ENCODE results near the gene IL18.
"Not testable (repeated sequence)": the region's sequence is repeated elsewhere in the genome, so short reads cannot be mapped to it uniquely, and the experiment has no call there.

The IL18 gene

DNA sequence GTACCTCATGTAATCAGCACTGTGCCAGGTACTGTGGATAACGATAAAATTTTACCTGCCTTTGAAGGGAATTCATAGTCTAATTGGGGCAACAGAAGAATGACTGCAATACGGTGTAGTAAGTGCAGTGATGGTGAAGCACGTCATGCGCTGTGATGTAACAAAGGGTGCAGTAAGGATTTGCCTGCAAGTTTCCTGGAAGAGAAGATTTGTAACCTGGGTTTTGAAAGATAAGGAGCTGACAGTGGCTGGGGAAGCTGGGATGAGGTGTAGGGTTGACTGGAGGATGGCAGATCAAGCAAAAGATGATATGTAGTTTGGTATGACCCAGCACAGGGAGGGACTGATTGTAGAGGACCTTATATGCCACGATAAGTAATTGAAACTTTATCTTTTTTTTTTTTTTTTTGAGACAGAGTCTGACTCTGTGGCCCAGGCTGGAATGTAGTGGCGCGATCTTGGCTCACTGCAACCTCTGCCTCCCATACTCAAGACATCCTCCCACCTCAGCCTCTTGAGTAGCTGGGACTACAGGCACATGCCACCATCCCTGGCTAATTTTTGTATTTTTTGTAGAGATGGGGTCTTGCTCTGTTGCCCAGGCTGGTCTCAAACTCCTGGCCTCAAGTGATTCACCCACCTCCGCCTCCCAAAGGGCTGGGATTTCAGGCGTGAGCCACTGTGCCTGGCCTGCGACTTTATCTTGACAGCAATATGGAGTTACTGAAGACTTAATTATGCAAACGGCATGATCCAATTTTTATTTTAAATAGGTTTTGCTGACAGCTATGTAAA, 66.0 kb downstream of the IL18 start:
- TF ChIP-seq, protein P1, sequence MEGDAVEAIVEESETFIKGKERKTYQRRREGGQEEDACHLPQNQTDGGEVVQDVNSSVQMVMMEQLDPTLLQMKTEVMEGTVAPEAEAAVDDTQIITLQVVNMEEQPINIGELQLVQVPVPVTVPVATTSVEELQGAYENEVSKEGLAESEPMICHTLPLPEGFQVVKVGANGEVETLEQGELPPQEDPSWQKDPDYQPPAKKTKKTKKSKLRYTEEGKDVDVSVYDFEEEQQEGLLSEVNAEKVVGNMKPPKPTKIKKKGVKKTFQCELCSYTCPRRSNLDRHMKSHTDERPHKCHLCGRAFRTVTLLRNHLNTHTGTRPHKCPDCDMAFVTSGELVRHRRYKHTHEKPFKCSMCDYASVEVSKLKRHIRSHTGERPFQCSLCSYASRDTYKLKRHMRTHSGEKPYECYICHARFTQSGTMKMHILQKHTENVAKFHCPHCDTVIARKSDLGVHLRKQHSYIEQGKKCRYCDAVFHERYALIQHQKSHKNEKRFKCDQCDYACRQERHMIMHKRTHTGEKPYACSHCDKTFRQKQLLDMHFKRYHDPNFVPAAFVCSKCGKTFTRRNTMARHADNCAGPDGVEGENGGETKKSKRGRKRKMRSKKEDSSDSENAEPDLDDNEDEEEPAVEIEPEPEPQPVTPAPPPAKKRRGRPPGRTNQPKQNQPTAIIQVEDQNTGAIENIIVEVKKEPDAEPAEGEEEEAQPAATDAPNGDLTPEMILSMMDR (conservative IDR thresholded peaks at IDR 0.05; ENCODE audit: low read length), result no peak
- H3K4me3 ChIP-seq (ENCODE audit: low read length), result no peak overlapping the region
- DNase-seq (ENCODE audit: low read depth), result no peak

DNA sequence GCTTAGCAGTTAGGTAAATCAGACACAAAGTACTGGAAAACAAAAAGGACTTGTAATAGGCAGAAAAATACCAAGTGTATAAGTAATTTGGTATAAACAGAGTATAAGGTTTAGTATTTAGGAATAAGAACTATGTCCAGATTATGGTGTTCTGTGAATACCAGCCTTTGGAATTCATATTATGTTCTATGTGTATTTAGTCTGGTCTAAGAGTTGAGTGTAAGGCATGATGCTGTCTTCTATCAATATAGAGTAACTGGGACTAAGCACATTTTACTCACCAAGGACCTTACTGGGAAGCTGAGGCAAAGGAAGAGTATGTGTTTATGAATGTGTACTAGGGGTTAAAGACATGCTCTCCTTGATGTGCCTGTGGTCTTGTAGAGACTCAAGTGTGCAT, 67.7 kb downstream of the IL18 start:
- H3K4me3 ChIP-seq (ENCODE audit: low read length), result no peak overlapping the region
- TF ChIP-seq, protein P1 (conservative IDR thresholded peaks at IDR 0.05; ENCODE audit: low read length), result no peak
- DNase-seq (ENCODE audit: low read depth), result no peak

DNA sequence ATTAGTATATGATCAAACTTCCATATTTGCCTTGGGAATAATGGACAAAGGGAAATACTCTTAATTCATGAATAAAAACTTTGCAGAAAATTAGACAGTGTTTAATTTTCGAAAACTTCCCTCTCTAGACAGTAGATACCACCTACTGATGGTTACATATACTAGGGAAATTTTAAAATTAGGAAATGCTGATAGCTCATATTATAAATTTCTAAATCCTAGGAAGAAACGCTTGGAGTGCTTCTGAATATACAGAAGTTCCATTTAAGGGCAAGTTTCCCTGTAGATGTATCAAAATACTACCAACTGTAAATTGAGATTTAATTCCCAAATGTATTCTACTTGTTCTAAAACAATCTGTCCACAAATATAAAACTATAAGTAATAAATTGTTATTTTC, 68.6 kb downstream of the IL18 start:
- not testable (repeated sequence) for DNase-seq (ENCODE audit: low read depth); H3K4me3 ChIP-seq (ENCODE audit: low read length)
